ENCODE measurements around the gene VAC14.

Gene VAC14

GRCh38 chr16:70689035-70689969, 111.7 kb downstream of the VAC14 start:
- DNase-seq, result no peak

- DNase-seq, result no peak
These were observed 112.7 kb downstream of the VAC14 start for GRCh38 chr16:70688246-70688742.

- DNase-seq, result no peak
These were observed 113.2 kb downstream of the VAC14 start for GRCh38 chr16:70687671-70688245.

- no peak for DNase-seq
These were observed 113.9 kb downstream of the VAC14 start for GRCh38 chr16:70687102-70687511.

- DNase-seq, result no peak
These were observed 114.4 kb downstream of the VAC14 start for GRCh38 chr16:70686376-70687101.

- DNase-seq, result peak; percentile 22
These were observed 115.0 kb downstream of the VAC14 start, which contains the start of gene MTSS2 for GRCh38 chr16:70685938-70686375. Gene MTSS2, minus strand, starts transcription at chr16:70686053. Its CDS starts 262 bp downstream, at chr16:70685791.

GRCh38 chr16:70685061-70685937, 115.7 kb downstream of the VAC14 start:
- no peak for DNase-seq

GRCh38 chr16:70684146-70685060, 116.6 kb downstream of the VAC14 start:
- no peak for DNase-seq

- no peak for DNase-seq
These were observed 117.6 kb downstream of the VAC14 start for GRCh38 chr16:70683146-70683944.

GRCh38 chr16:70682239-70683145, 118.5 kb downstream of the VAC14 start:
- no peak for DNase-seq

GRCh38 chr16:70681382-70682238, 119.3 kb downstream of the VAC14 start:
- no peak for DNase-seq

- no peak for DNase-seq
These were observed 120.2 kb downstream of the VAC14 start for GRCh38 chr16:70680495-70681381.

- no peak for DNase-seq
These were observed 121.1 kb downstream of the VAC14 start for GRCh38 chr16:70679671-70680494.

- no peak for DNase-seq
These were observed 121.9 kb downstream of the VAC14 start for GRCh38 chr16:70678898-70679670.

Data from GDM1 (cell line).